Left kidney (tissue), 2 donors: ENCODE data around the gene ACTR1A. TPM values are rescaled to one million over a fixed set of nuclear protein-coding genes. Genes with fewer than 3 reads are reported as not detected.
"Not testable (repeated sequence)": the region's sequence is repeated elsewhere in the genome, so short reads cannot be mapped to it uniquely, and the experiment has no call there.

Experiments used
- DNase-seq: peaks from one replicate; pipeline ENCODE4 v3.0.0-alpha.2; 2013
- polyA plus RNA-seq: library from polyadenylated mRNA; unstranded; fragments of 120-200 nt; gene quantifications from one replicate; pipeline ENCODE4 v1.2.1, GENCODE V29; 2013; ENCODE audit not compliant: insufficient read length

ACTR1A gene
- polyA plus RNA-seq, 1 donor, result 81.0 TPM

DNA sequence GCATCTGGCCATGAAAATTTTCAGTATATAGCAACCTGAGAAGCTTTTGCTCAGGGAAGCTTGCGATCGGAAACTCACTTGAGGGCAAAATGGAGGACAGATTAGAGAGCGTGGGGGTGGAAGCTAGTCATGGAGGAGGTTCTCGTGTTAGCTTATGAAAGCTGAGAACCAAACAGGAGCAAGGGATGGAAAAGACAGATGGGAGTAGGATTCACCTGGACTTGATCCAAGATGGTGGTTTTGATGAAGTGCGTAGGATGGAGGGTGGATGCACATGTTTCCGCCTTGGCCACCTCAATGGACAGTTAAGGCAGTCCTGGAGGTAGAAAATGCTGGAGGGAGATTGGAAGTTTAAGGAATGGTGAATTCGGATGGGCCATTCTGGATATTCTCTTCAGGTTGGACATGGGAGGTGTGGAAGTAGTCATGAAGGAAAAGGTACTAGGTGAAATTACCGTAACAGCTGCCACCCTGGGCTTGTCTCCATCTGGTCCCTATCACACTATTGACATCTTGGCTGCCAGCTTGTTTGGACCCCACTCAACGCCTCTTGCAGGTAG lies 44.8 kb downstream of the ACTR1A start:
- DNase-seq, result no peak

DNA sequence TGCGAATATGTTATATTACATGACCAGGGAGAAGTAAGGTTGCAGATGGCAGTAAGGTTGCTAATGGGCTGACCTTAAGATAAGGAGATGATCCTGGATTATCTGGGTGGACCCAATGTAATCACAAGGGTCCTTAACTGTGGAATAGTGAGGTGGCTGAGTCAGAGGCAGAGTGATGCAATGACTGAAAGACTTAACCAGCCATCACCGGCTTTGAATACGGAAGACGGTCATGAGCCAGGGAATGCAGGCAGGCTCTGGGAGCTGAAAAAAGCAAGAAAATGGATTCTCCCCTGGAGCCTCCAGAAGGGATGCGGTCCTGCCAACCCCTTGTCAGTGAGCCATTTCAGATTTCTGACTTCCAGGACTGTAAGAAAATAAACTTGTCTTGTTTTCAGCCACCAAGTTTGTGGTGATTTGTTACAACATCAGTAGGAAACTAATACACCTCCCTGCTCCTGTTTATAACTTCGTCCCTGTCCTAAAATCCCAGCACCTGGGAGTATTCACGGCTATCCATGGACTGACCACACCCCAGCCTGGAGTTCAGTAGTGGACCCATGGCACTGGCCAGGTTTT lies 46.5 kb downstream of the ACTR1A start:
- DNase-seq, result no peak

DNA sequence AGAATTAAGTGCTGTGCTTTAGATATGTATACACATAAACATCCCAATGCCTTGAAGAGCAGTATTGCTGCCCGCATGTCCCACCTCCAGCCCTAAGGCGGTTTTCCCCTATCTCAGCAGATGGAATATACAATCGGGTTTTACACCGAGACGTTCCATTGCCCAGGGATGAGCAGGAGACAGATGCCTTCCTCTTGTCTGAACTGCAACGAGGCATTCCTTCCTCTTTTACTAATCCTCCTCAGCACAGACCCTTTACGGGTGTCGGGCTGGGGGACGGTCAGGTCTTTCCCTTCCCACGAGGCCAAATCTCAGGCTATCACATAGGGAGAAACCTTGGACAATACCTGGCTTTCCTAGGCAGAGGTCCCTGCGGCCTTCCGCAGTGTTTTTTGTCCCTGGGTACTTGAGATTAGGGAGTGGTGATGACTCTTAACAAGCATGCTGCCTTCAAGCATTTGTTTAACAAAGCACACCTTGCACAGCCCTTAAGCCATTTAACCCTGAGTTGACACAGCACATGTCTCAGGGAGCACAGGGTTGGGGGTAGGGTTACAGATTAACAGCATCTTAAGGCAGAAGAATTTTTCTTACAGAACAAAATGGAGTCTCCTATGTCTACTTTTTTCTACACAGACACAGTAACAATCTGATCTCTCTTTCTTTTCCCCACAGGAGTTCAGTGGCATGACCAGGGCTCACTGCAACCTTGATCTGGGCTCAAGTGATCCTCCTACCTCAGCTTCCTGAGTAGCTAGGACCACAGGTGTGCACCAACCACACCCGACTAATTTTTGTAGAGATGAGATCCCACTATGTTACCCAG lies 47.6 kb downstream of the ACTR1A start:
- not testable (repeated sequence) for DNase-seq

DNA sequence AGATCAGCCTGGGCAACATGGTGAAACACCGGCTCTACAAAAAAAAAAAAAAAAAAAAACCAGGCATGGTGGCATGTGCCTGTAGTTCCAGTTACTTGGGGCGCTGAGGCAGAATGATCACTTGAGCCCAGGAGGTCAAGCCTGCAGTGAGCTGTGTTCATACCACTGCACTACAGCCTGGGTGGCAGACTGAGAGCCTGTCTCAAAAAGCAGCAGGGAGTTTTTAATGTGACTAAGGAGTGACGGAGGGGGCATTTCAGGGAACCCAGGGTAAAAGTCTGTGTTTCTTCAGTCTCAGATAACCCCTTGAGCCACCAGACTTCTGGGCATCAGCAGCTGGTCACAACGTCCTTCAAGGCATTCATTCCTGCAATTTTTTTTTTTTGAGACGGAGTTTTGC lies 49.0 kb downstream of the ACTR1A start:
- no peak for DNase-seq

DNA sequence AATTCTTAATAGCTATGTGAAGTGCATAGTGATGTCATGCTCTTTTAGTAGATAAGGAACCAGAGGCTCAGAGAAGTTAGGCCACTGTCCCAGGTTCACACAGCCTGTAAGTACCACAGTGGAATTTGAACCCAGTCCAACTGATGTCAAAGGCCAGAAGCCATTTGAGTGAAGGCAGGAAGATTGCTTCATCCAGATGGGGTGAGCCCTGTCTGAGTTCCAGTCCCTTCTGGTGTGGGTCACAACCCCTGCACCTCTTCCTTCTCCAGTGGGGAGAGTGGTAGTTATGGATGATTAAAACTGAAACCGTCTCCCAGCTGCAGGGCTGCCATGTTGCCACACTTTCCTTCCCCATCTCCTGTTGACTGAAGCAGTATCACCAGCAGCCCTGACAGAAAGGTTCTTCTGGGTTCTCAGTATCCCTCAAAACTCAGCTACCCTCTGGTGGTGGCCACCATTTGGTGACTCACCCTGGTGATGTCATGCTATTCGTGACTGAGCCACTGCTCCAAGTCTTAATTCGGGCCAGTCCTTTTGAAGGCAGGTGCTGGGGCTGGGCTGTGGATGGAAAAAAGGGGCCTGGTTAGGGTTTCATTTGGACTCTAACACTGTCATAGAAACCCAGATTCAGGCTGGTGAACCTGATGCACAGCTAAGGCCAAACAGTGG lies 49.7 kb downstream of the ACTR1A start:
- DNase-seq, result no peak

DNA sequence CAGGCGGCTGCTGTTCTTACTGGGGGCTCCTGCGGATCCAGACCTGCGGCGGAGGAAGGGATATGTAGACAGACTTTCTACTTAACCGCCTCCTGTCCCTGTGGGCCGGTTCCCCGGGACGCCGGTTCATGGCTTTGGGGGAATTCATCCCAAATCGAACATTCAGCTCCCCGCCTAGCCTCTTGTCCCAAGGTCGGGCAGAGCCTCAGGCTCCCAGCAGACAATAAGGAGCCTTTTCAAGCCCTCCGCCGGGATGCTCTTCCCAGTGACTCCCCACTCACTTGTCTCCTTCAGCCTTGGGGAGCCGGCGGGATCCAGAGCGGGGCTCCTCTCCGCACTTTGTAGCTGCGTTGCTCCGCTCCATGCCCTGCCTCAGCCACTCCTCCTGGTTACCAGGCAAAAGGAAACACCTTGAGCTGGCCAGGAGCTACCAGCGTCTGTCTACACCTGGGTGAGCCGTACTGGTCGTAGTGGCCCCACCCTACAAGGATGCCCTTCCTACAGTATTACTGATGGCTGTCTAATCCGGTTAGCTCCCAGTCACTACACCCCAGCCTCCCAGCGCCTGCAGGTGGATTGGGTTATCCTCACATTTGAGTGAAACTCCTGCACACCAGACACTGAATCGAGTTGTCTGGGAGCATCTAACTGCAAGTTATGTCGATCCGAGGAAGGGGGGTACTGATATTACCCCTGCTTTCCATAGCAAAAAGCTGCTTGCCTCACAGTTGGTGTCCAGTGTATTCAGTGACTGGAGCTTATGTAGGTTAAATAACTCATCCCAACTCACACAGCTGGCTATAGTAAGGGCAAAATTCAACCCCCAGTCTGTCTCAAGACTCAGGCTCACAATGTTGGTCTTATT lies 51.2 kb downstream of the ACTR1A start, which contains the start of gene C10orf95:
C10orf95 (minus strand) TSS at position 439 of the 865 bp plus-strand sequence. CDS start 450 bp downstream, outside the sequence.
- no peak for DNase-seq

DNA sequence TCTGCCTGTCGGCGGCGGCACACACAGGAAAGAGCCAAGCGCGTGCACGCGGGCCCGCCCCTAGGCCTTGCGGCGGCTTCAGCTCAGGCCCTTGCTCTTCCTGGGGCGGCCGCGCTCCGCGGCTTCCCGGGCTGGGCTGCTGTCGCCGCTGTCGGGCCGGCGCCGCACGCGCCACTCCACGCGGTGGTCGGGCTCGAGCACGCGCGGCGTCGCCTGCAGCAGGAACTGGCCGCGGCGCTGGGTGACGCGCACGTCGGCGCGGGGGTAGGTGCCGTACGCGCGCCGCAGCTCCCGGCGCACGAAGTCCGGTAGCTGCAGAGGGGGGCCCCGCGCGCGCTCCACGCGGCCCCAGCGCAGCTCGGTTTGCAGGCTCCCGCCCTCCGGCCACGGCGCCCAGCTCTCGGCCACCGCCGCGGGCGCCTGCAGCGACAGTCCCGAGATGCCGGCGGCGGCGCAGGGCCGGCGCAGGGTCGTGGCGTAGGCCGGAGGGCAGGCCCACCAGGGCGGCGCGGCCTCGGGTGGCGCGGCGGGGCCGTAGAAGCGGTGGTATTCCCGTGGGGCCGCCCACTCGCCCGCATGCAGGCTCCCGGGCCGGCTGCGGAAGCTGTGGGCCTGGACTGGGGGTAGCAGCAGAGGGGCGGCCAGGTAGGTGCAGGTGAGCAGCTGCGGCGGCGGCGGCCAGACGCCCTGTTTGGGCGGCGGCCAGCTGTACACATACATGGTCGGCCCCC lies 52.0 kb downstream of the ACTR1A start:
- peak; percentile 71 for DNase-seq

DNA sequence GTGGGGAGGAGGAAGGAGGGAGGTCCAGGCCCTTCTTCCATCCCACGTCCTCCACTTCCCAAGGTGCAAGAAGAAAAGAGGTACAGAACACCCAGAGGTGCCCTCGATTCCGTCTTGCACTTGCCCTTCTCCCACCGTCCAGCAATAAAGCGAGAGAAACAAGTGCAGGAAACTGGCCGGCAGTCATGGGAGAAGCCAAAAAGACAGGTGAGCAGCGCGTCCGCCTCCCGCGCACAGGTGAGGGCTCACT lies 52.5 kb downstream of the ACTR1A start:
- DNase-seq, result no peak

DNA sequence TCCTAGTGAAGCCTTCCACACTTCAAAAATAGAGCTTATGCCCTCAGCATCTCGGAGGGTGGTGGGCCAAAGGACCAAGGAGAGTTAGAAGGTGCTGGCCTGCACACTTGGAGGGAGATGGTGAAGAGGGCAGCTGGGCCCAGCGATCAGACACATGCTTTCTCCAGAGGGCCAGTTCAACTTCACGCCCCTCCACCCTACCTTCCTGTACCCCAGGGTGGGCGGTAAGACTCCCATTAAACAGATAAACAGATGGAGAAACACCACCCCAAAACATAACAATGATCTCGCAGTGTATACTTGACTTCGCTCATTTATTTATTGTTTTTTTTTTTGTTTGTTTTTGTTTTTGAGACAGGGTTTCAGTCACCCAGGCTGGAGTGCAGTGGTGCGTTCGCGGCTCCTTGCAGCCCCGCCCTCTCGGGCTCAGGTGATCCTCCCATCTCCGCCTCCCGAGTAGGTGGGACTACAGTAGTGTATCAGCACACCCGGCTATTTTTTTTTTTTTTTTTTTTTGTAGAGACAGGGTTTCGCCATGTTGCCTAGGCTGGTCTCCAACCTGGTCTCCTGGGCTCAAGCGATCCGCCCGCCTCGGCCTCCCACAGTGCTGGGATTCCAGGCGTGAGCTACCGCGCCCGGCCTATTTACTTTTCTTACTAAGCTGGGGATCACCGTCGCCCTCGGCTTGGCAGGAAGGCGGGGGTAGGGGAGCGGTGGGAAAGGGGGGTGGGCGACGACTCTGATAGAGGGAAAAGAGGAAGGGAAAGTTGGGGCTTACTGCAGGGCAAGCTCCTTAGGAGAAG lies 53.0 kb downstream of the ACTR1A start:
- DNase-seq, result peak; percentile 72

DNA sequence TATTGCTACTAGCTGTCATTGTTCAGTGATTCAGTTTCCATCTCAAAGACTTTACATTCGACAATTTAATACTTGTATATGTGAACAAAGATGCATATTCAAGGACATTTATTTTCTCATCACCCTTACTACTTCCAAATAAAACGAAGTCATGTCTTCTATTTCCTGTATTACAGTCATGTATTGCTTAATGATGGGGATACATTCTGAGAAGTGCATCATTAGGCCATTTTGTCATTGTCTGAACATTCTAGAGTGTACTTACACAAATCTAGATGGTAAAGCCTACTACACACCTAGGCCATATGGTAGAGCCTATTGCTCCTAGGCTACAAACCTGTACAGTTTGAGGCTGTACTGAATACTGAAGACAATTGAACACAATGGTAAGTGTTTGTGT lies 57.7 kb downstream of the ACTR1A start:
- no peak for DNase-seq

DNA sequence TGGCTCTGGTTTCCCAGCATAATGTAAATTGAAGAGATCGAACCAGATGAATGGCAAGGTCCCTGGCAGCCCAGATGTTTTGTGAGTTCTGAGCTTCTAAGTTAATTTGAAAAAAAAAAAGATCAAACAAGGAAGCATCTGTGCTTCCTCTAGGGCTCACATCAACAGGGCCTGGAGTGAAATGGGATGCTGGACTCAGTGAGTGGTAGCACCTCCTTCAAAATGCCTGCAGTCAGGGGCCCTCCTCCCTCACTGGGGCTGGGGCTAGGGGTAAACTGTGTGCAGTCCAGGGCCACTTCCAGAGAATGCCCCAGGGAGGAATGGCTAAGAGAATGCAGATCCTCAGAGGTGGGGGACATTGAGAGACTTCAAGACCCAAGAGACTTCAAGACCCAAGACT lies 64.1 kb downstream of the ACTR1A start:
- no peak for DNase-seq

DNA sequence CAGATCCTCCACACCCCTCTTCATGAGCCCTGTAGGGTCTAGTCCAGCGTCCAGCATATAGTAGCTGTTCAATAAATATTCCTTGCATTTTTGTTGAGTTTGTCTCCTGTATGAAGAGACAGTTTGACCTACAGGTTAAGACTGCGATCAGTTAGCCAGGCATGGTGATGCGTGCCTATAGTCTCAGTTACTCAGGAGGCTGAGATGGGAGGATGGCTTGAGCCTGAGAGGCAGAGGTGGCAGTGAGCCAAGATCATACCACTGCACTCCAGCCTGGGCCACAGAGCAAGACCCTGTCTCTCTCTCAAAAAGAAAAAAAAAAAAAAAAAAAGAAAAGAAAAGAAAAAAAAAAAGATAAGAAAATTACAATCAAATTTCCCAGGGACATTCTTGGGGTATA lies 65.0 kb downstream of the ACTR1A start:
- DNase-seq, result no peak

DNA sequence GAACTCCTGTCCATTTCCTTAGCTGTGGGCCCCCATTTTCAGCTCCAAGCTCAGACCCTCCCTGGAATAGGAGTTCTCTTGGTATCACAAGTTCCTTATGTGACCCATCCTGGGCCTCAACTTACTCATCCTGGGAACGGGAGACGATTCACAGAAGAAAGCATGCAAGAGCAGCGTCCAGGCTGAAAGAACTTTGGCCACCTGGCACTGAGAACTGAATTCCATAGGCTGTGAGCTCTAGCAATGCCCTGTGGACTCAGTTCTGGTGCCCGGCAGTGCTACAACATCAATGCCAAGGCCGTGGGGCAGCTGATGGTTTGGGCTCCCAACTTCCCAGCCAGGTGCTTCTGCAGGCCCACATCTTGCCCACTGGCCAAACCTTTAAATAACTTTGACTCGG lies 66.2 kb downstream of the ACTR1A start:
- no peak for DNase-seq

DNA sequence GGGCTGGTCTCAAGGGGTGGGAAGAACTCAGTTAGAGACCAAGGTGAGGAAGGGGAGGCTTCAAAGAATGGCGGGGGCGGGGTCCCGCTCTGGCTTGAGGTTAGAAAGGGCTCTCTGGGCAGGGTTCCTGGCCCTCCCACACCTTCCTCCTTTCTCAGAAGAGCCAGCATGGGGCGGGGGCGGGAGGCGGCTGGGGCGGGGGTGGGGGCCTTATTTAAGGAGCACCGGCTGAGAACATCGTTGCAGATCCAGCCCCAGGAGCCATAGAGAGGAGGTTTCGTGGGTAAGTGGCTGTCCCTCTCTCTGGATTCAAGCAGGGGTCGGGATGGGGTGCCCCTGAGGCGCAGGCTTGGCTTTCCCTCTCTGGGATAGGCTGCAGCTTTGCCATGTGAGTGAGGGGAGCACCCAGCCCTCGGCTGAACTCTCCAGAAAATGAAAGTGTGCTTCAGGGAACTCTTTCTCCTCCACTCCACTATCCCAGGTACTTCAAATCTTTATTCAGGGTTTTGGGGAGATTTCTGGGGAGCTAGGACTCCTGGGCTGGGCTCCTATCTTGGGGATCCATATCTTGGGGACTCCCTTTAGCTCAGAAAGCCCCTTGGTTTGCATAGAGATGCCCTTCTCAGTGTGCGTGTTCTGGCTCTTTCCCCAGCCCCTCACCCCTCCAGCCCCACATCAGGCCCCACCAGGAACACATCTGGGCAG lies 66.8 kb downstream of the ACTR1A start:
- no peak for DNase-seq

DNA sequence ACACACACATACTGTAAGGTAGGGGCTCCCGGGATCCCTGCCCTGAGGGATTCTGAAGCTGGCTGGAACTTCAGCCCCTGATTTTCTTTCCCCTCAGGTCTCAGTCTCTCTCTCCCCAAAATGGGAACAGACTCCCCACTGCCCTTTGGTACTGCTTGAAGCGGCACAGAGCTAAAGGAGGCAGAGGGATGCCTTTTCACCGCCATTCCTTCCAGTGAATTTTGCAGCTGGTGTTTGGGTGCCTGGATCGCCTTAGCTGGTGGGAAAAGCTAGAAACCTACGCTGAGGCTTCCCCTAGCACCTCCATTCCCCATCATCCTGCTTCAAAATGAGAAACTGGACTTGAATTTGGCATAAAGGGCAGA lies 67.4 kb downstream of the ACTR1A start:
- no peak for DNase-seq

DNA sequence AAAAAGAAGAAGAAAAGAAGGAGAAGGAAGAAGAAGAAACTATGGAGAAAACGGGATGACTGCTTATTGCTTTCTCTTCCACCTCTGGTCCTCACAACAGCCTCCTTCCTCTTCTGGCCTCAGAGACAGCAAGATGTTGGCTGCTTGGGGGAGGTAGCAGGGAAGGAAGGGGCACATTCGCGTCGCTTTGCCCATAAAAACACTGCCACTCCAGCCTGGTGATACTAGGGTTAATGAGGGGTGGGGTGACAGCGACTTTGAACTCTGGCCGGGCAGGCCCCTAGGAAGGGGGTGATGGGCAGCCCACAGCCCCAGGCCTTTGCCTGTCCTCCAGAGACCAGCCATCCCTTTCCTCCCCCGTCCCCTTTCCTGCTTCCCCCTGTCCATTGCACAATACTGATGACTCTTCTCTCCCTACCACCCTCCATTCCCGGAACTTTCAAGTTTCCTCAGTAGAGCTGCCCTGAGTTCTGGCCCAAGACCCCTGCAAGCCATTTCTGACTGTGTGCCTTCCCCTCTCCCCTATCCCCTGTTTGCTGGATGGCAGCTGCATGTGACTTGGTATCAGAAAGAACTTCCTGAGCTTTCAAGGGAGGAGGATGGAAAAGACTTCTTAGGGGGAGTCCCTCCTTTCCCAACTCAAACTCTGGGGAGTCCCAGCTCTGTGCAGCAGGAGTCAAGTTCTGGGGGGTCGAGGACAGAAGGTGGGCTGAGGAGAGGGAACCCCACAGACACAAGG lies 67.9 kb downstream of the ACTR1A start:
- DNase-seq, result no peak

DNA sequence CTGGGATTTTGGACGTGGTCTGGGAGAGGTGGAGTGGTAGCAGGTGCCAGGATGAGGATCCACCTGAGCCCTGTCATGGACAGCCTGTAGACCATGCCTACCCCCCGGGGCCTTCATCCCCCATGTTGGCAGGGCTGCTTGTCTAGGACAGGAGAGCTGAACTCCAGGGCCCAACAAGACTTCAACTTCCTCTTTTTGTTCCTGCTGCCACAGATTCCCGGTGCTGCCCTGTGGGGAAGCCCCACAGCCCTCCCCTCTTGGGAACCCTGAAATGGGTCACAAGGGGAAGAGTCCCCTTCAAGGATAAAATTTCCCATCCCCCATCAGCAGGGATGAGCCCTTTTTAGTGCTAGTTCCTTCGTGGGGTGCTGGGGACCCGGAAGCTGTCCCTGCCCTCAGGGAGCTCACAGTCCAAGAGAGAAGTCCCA lies 68.9 kb downstream of the ACTR1A start:
- DNase-seq, result no peak

DNA sequence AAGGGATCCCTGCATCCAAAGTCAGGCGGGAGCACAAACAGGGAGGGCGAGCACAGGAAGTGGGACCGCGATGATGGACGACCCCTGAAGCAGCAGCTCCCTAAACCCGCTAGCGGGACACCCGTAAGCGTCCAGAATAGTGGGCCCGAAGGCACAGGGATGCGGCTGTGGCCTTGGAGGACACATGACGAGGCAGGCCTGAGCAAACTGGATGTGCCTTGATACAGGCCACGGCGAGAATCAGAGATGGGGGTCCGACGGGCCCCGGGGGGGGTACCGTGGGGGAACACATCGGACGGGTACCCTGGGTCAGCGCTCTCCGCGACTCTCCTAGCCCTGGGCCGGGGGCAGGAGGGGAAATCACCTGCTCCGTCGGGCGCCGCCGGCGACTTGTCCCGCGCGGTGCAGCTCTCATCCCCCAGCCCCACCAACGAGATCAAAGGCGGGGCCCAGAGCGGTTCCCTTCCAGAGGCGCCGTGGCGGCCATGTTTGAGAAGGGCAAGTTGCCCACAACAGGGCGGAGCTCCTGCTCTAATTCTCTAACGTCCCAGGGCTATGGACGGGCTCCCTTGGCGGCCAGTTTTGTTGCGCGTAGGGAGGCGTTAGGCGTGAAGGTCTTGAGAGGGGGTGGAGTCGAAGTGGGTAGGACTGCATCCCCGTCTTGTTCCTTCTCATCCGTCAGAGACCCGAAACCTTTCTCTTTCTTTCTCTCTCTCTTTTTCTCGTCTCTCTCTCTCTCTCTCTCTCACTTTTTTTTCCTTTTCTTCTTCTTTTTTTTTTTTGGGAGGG lies 70.2 kb downstream of the ACTR1A start, which contains the start of gene CUEDC2:
CUEDC2 (minus strand) TSS at position 413 of the 789 bp plus-strand sequence. CDS start 7,386 bp downstream, outside the sequence.
- peak; percentile 99 for DNase-seq
